Mesendoderm (in vitro differentiated cells): ENCODE data around the gene IL1RL1.

Experiments used
- DNase-seq: peaks from one replicate; pipeline ENCODE4 v3.0.0; 2013
- H2AK5ac ChIP-seq: 2 replicates; pipeline ENCODE4 v1.6.1; 2013; ENCODE audit warnings: low read length, inconsistent platforms
- H2BK120ac ChIP-seq: 2 replicates; pipeline ENCODE4 v1.6.1; 2013; ENCODE audit warnings: low read depth, mild to moderate bottlenecking, low read length, moderate library complexity, mixed read lengths
- H2BK15ac ChIP-seq: replicated peaks from 2 replicates; pipeline ENCODE4 v1.6.1; 2013; ENCODE audit warnings: low read depth, mild to moderate bottlenecking, moderate library complexity
- H2BK5ac ChIP-seq: 2 replicates; pipeline ENCODE4 v1.6.1; 2013; ENCODE audit warnings: low read length, inconsistent platforms
- H3K18ac ChIP-seq: 2 replicates; pipeline ENCODE4 v1.6.1; 2013; ENCODE audit warnings: mild to moderate bottlenecking, low read length, mixed read lengths
- H3K23ac ChIP-seq: one replicate; pipeline ENCODE4 v1.6.1; 2013; ENCODE audit warnings: low read length
- H3K27ac ChIP-seq: 2 replicates; pipeline ENCODE4 v1.5.1; 2013; ENCODE audit warnings: low read depth, mild to moderate bottlenecking, inconsistent platforms, low read length, moderate library complexity
- H3K27me3 ChIP-seq: 2 replicates; pipeline ENCODE4 v1.6.1; 2013; ENCODE audit warnings: low read length, control low read depth, mild to moderate bottlenecking, inconsistent platforms; ENCODE audit not compliant: insufficient read depth, poor library complexity
- H3K36me3 ChIP-seq: 2 replicates; pipeline ENCODE4 v1.6.1; 2013; ENCODE audit warnings: low read length, inconsistent platforms; ENCODE audit not compliant: control insufficient read depth, insufficient read depth
- H3K4ac ChIP-seq: one replicate; pipeline ENCODE4 v1.6.1; 2013; ENCODE audit warnings: low read depth, mild to moderate bottlenecking, low read length, moderate library complexity
- H3K4me1 ChIP-seq: 2 replicates; pipeline ENCODE4 v1.6.1; 2013; ENCODE audit warnings: low read depth, low read length, inconsistent platforms; ENCODE audit not compliant: control insufficient read depth
- H3K4me2 ChIP-seq: 2 replicates; pipeline ENCODE4 v1.6.1; 2013; ENCODE audit warnings: low read length
- H3K4me3 ChIP-seq: 2 replicates; pipeline ENCODE4 v1.5.1; 2013; ENCODE audit warnings: mild to moderate bottlenecking, low read length
- H3K56ac ChIP-seq: one replicate; pipeline ENCODE4 v1.6.1; 2013; ENCODE audit warnings: low read length
- H3K79me1 ChIP-seq: 2 replicates; pipeline ENCODE4 v1.6.1; 2013; ENCODE audit warnings: low read length, inconsistent platforms
- H3K79me2 ChIP-seq: 2 replicates; pipeline ENCODE4 v1.6.1; 2013; ENCODE audit warnings: mild to moderate bottlenecking, low read length; ENCODE audit not compliant: control insufficient read depth, insufficient read depth
- H3K9ac ChIP-seq: 2 replicates; pipeline ENCODE4 v1.6.1; 2013; ENCODE audit warnings: low read length, inconsistent platforms
- H4K5ac ChIP-seq: one replicate; pipeline ENCODE4 v1.6.1; 2013; ENCODE audit warnings: low read length
- H4K8ac ChIP-seq: one replicate; pipeline ENCODE4 v1.6.1; 2013; ENCODE audit warnings: low read depth, mild to moderate bottlenecking, control low read depth, low read length, moderate library complexity
- WGBS: extraction: QIAGEN DNeasy Blood & Tissue Kit; methylation state at CpG from one replicate; pipeline ENCODE4 v1.1.7; 2013; ENCODE audit warnings: low lambda C conversion rate, missing lambda C conversion rate; ENCODE audit not compliant: insufficient coverage; ENCODE audit errors: extremely low coverage; 5-methylcytosine and 5-hydroxymethylcytosine counted together

Gene IL1RL1

GRCh38 chr2:102337481-102338386 is 26.4 kb downstream of the IL1RL1 start:
- Histone ChIP-seq H2BK15ac (no peak overlapping the region), H3K27ac (no peak overlapping the region), H3K4me1 (no peaks in the 10 kb centered on the region), H2BK120ac (no peak overlapping the region), H3K4me3 (no peak overlapping the region), H3K79me1 (no peaks in the 10 kb centered on the region), H3K23ac (no peak overlapping the region), H3K36me3 (no peaks in the 10 kb centered on the region), H2AK5ac (no peak overlapping the region), H3K79me2 (no peaks in the 10 kb centered on the region), H3K27me3 (no peaks in the 10 kb centered on the region), H4K8ac (no peak overlapping the region), H3K4ac (no peak overlapping the region), H3K4me2 (no peak overlapping the region), H4K5ac (no peak overlapping the region), H3K9ac (no peak overlapping the region), H2BK5ac (no peak overlapping the region), H3K18ac (no peak overlapping the region), H3K56ac (no peak overlapping the region)
- no CpG with 5 or more reads among the region's 3 CpGs for WGBS
- no peak for DNase-seq

GRCh38 chr2:102340778-102341177 is 29.4 kb downstream of the IL1RL1 start:
- no peak for DNase-seq
- H3K4me3 ChIP-seq, result no peak overlapping the region
- no peak overlapping the region for H4K5ac ChIP-seq
- no peak overlapping the region for H3K18ac ChIP-seq
- no peak overlapping the region for H2AK5ac ChIP-seq
- no peak overlapping the region for H2BK5ac ChIP-seq
- no peak overlapping the region for H3K23ac ChIP-seq
- H3K27ac ChIP-seq, result no peak overlapping the region
- H2BK120ac ChIP-seq, result no peak overlapping the region
- no peaks in the 10 kb centered on the region for H3K79me1 ChIP-seq
- no CpG with 5 or more reads among the region's 7 CpGs for WGBS
- H3K4me1 ChIP-seq, result no peaks in the 10 kb centered on the region
- no peaks in the 10 kb centered on the region for H3K36me3 ChIP-seq
- H3K4ac ChIP-seq, result no peak overlapping the region
- H3K27me3 ChIP-seq, result no peaks in the 10 kb centered on the region
- H3K4me2 ChIP-seq, result no peak overlapping the region
- H3K79me2 ChIP-seq, result no peaks in the 10 kb centered on the region
- H4K8ac ChIP-seq, result no peak overlapping the region
- no peak overlapping the region for H2BK15ac ChIP-seq
- no peak overlapping the region for H3K56ac ChIP-seq
- no peak overlapping the region for H3K9ac ChIP-seq

GRCh38 chr2:102342888-102343287 is 31.5 kb downstream of the IL1RL1 start:
- H3K18ac ChIP-seq, result no peak overlapping the region
- no peaks in the 10 kb centered on the region for H3K79me2 ChIP-seq
- H2BK5ac ChIP-seq, result no peak overlapping the region
- no peak overlapping the region for H4K5ac ChIP-seq
- H3K27ac ChIP-seq, result no peak overlapping the region
- no peak overlapping the region for H2AK5ac ChIP-seq
- no peaks in the 10 kb centered on the region for H3K27me3 ChIP-seq
- DNase-seq, result no peak
- no peak overlapping the region for H2BK15ac ChIP-seq
- no CpG with 5 or more reads among the region's 3 CpGs for WGBS
- no peak overlapping the region for H3K4me3 ChIP-seq
- H3K79me1 ChIP-seq, result no peaks in the 10 kb centered on the region
- H3K56ac ChIP-seq, result no peak overlapping the region
- no peak overlapping the region for H3K4ac ChIP-seq
- no peaks in the 10 kb centered on the region for H3K36me3 ChIP-seq
- no peak overlapping the region for H4K8ac ChIP-seq
- H3K4me2 ChIP-seq, result no peak overlapping the region
- no peak overlapping the region for H3K23ac ChIP-seq
- H3K9ac ChIP-seq, result no peak overlapping the region
- no peaks in the 10 kb centered on the region for H3K4me1 ChIP-seq
- H2BK120ac ChIP-seq, result no peak overlapping the region

GRCh38 chr2:102344397-102344796 is 33.0 kb downstream of the IL1RL1 start:
- Histone ChIP-seq H2BK5ac (no peak overlapping the region), H3K4ac (no peak overlapping the region), H3K4me1 (no peaks in the 10 kb centered on the region), H3K27ac (no peak overlapping the region), H3K4me3 (no peak overlapping the region), H3K36me3 (no peaks in the 10 kb centered on the region), H3K23ac (no peak overlapping the region), H3K18ac (no peak overlapping the region), H3K4me2 (no peak overlapping the region), H3K27me3 (no peaks in the 10 kb centered on the region), H2BK120ac (no peak overlapping the region), H3K9ac (no peak overlapping the region), H4K8ac (no peak overlapping the region), H3K56ac (no peak overlapping the region), H2BK15ac (no peak overlapping the region), H4K5ac (no peak overlapping the region), H3K79me1 (no peaks in the 10 kb centered on the region), H2AK5ac (no peak overlapping the region), H3K79me2 (no peaks in the 10 kb centered on the region)
- WGBS, result no CpG with 5 or more reads among the region's 3 CpGs
- DNase-seq, result no peak

GRCh38 chr2:102345329-102345920 is 34.1 kb downstream of the IL1RL1 start:
- H3K36me3 ChIP-seq, result no peaks in the 10 kb centered on the region
- no peaks in the 10 kb centered on the region for H3K79me2 ChIP-seq
- H4K5ac ChIP-seq, result no peak overlapping the region
- no peak for DNase-seq
- no peak overlapping the region for H3K4me2 ChIP-seq
- H3K9ac ChIP-seq, result no peak overlapping the region
- no peaks in the 10 kb centered on the region for H3K27me3 ChIP-seq
- H3K56ac ChIP-seq, result no peak overlapping the region
- WGBS, result no CpG with 5 or more reads among the region's 4 CpGs
- H3K18ac ChIP-seq, result no peak overlapping the region
- H2BK120ac ChIP-seq, result no peak overlapping the region
- no peak overlapping the region for H3K4me3 ChIP-seq
- H3K27ac ChIP-seq, result no peak overlapping the region
- H3K23ac ChIP-seq, result no peak overlapping the region
- no peak overlapping the region for H2BK15ac ChIP-seq
- no peak overlapping the region for H2AK5ac ChIP-seq
- no peak overlapping the region for H3K4ac ChIP-seq
- no peak overlapping the region for H2BK5ac ChIP-seq
- H4K8ac ChIP-seq, result no peak overlapping the region
- no peaks in the 10 kb centered on the region for H3K79me1 ChIP-seq
- H3K4me1 ChIP-seq, result no peaks in the 10 kb centered on the region
